GM10248 (cell line): ENCODE results near the gene AGPAT3.

Experiments used
- CTCF ChIA-PET: fragments of 300-600 bp; sonication (Branson Sonifier 250); formaldehyde crosslinking; extraction: SDS; loops from one replicate; lab custom pipeline; 2021; ENCODE audit warnings: antibody characterized with exemption; lab: Yijun Ruan, JAX
- POLR2A ChIA-PET: fragments of 350-650 bp; sonication (Branson Sonifier 250); formaldehyde crosslinking; extraction: SDS; loops from one replicate; lab custom pipeline; 2020; ENCODE audit warnings: antibody characterized with exemption; lab: Yijun Ruan, JAX
- DNase-seq: peaks from one replicate; pipeline ENCODE4 v3.0.0; 2012; ENCODE audit errors: extremely low spot score
- TF ChIP-seq, protein P1 (sequence below): IDR thresholded peaks from 2 replicates; pipeline ENCODE4 v1.5.1; 2012; ENCODE audit warnings: mild to moderate bottlenecking, low read depth; ENCODE audit errors: extremely low read depth, missing control alignments, control extremely low read depth

Gene AGPAT3

DNA sequence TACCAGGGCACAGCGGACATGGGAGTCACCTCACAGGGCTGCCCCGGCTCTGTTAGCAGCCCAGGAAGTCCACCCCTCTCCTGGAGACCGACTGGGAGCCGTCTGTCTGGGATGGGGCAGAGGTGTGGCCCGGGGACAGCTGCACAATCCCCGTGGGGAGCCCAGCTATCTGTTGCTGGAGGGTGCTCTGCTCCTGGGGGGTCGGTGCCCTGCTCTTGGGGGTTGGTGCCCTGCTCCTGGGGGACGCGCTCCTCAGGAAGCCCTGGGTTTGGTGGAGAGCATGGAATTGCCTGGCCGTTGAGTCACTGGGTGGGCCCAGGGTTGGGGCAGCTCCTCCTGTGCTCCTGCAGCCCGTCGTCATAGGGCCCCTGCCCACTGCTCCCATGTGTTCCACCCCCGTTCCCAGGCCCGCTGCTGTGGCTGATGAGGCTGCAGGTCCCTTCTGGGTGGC is 39.3 kb downstream of the AGPAT3 start:
- CTCF ChIA-PET = interaction anchor here (1.3 to 1.5 kb wide), 2 partner anchors 34 to 76 kb away, joined by 3 read pairs; no protein-coding TSS in a partner anchor
- TF ChIP-seq, protein P1, sequence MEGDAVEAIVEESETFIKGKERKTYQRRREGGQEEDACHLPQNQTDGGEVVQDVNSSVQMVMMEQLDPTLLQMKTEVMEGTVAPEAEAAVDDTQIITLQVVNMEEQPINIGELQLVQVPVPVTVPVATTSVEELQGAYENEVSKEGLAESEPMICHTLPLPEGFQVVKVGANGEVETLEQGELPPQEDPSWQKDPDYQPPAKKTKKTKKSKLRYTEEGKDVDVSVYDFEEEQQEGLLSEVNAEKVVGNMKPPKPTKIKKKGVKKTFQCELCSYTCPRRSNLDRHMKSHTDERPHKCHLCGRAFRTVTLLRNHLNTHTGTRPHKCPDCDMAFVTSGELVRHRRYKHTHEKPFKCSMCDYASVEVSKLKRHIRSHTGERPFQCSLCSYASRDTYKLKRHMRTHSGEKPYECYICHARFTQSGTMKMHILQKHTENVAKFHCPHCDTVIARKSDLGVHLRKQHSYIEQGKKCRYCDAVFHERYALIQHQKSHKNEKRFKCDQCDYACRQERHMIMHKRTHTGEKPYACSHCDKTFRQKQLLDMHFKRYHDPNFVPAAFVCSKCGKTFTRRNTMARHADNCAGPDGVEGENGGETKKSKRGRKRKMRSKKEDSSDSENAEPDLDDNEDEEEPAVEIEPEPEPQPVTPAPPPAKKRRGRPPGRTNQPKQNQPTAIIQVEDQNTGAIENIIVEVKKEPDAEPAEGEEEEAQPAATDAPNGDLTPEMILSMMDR = no peak
- POLR2A ChIA-PET = no interaction called here
- DNase-seq = no peak

DNA sequence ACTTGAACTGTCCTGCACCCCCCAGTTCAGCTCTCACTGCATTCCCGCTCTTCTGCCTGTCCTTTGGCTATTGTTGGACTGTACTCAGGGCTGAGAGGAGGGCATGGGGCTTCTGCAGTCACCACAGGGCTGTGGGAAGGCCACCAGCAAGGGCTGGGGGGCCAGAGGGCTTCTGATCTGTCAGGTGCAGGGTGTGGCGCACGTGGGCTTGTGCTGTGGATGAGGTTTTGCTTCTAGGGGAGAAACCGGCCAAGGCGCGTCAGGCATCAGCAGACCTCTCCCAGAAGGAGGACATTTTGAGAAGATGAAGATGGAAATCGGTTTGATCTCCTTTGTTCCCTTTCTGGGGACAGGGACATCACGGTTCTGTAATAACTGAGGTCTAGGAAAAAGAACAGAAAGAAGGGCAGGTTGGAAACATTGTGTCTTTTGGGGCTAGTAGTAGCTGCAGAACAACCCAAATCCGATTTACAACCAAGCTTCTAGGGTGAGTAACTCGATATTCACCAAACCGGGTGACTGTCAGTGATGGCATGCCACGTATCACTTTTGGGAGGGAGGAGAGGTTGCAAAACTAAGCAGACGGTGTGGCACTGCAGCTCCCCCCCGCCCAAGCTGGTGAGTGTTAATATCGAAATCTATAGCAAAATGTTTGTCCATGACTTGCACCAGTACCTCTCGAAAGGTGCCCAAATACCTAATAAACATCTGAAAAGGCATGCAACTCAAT is 40.9 kb downstream of the AGPAT3 start:
- ChIA-PET CTCF (interaction anchor here (1.0 kb wide), 1 partner anchor 13 kb away, joined by 4 read pairs; no protein-coding TSS in a partner anchor), POLR2A (no interaction called here)
- TF ChIP-seq, protein P1 = no peak
- no peak for DNase-seq

DNA sequence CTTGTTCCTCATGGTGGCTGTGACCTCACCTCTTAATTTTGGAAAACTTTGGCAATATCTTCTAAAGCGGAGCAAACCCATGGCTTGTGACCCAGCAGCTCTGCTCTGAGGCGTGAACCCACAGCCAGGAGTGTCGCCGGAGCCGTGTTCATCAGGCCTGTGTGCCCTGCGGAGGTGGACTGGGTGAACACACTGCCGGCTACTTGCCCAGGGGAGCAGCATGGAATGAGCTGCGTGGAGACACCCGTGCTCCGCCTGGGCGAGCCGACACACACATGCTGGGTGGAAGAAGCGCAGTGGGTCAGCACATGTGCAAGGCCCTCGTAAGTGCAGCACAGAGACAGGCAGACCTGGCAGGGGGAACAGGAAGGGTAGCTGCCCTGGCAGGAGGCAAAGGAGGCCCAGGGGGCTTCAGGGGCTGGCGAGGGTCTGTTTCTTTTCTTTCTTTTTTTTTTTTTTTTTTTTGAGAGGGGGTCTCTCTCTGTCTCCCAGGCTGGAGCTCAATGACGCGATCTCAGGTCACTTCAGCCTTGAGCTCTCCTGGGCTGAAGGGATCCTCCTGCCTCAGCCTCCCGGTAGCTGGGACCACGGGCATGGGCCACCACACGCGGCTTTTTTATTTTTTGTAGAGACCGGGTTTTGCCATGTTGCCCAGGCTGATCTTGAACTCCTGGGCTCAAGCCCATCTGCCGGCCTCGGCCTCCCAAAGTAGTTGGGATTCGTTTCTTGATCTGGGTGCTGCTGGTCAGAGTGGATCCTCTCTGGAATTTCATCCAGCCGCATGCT is 41.8 kb downstream of the AGPAT3 start:
- CTCF ChIA-PET = no interaction called here
- POLR2A ChIA-PET = no interaction called here

DNA sequence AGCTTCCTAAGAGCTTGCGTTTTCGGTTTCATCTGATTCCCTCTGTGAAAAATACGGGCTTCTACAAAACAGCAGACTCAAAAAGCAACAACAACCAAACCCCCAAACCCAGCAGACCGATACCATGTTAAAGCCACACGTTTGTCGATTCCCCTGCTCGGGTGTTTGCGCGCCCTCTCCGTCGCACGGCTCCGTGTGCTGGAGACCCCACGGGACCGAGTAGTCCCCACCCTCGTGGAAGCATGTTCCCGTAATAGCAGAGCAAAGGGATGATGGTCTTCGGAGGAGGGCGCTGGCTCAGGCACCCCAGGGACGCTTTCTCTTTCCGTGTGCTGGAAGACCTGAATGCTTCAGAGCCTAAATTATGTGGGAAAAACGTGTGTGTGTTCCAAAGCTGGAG is 42.7 kb downstream of the AGPAT3 start:
- TF ChIP-seq, protein P1 = no peak
- POLR2A ChIA-PET = no interaction called here
- CTCF ChIA-PET = interaction anchor here (0.9 to 1.2 kb wide), 3 partner anchors 14 to 31 kb away, joined by 3 to 4 read pairs (median 3); no protein-coding TSS in a partner anchor
- no peak for DNase-seq

More for the DNA sequence above, 41.8 kb downstream of the AGPAT3 start:
- no peak for DNase-seq
- TF ChIP-seq, protein P1 = no peak

DNA sequence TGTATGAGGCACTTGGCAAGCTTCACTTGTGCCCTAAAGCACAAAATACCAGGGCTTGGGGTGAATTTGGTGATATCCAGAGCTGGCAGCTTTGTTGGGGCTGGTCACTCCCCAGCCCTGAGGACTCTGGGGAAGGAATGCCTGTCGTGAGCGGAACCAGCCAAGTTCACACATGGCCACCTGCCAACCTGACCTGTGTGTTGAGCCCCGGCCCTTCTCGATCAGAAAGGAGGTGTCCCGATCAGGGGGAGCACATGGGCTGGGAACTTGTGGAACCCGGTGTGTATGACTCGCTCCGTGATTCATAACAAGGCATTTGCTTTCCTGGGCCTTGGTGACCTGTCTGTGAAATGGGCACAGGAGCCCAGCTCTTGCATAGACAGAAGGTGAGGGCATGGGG is 43.1 kb downstream of the AGPAT3 start:
- ChIA-PET CTCF (interaction anchor here (0.9 to 1.2 kb wide), 3 partner anchors 14 to 30 kb away, joined by 3 to 4 read pairs (median 3); no protein-coding TSS in a partner anchor), POLR2A (no interaction called here)
- TF ChIP-seq, protein P1 = no peak
- DNase-seq = no peak

DNA sequence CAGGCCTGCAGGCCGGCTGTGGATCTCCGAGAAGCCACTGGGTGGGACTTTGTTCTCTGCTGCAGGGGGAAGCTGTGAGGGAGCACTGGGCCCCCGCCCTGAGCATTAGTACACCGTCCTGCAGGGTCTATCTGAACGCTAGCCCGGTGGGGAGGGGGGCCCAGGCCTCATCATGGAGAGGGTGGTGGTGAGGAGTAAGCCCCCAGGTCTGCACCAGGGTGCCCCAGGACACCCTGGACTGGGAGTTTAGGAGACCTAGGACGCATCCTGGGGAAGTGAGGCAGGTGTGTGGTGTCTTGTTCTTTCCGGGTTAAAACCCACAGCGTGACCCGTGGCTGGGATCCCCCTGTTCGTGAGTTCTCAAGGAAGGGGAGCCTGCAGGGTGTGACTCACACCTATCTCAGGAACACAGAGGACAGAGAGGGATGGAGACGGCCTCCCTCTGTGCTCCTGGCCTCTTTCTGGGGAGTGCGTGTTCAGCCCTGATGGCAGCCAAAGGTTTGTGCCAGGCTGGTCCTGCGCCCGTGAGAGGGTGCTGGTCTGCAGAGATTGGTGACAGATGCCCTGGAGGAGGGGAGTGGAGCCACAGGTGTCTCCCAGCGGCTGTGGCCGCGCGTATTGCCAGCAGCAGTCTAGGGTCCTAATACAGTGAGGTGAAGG is 44.8 kb downstream of the AGPAT3 start:
- ChIA-PET POLR2A (no interaction called here), CTCF (no interaction called here)
- TF ChIP-seq, protein P1 = no peak
- DNase-seq = no peak
